Measurements from ENCODE around the gene KPNB1. TPM values are rescaled to one million over a fixed set of nuclear protein-coding genes. Genes with fewer than 3 reads are reported as not detected.

KPNB1 gene
- 100 to 1,000 TPM; 135 to 209 (median 166) TPM for polyA plus RNA-seq (ENCODE audit: insufficient read length in 10 of 10)
- long read RNA-seq, donor 1, full-length matches to known transcripts, result 36 of 55 reads
- long read RNA-seq, donor 1, partial matches to known transcripts, result 19 of 55 reads
- long read RNA-seq, donor 1, other reads (novel, unspliced or antisense), result 0 of 55 reads
- long read RNA-seq, donor 2, full-length matches to known transcripts, result 39 of 59 reads
- long read RNA-seq, donor 2, partial matches to known transcripts, result 20 of 59 reads
- long read RNA-seq, donor 2, other reads (novel, unspliced or antisense), result 0 of 59 reads
- long read RNA-seq, donor 3, result 0 reads
- long read RNA-seq, donor 4, full-length matches to known transcripts, result 18 of 37 reads
- long read RNA-seq, donor 4, partial matches to known transcripts, result 19 of 37 reads
- long read RNA-seq, donor 4, other reads (novel, unspliced or antisense), result 0 of 37 reads
- long read RNA-seq, donor 5, full-length matches to known transcripts, result 43 of 66 reads
- long read RNA-seq, donor 5, partial matches to known transcripts, result 23 of 66 reads
- long read RNA-seq, donor 5, other reads (novel, unspliced or antisense), result 0 of 66 reads
- long read RNA-seq, donor 6, full-length matches to known transcripts, result 46 of 119 reads
- long read RNA-seq, donor 6, partial matches to known transcripts, result 73 of 119 reads
- long read RNA-seq, donor 6, other reads (novel, unspliced or antisense), result 0 of 119 reads
- long read RNA-seq, donor 7, full-length matches to known transcripts, result 28 of 60 reads
- long read RNA-seq, donor 7, partial matches to known transcripts, result 32 of 60 reads
- long read RNA-seq, donor 7, other reads (novel, unspliced or antisense), result 0 of 60 reads
- long read RNA-seq, donor 8, full-length matches to known transcripts, result 21 of 59 reads
- long read RNA-seq, donor 8, partial matches to known transcripts, result 38 of 59 reads
- long read RNA-seq, donor 8, other reads (novel, unspliced or antisense), result 0 of 59 reads
- long read RNA-seq, donor 9, full-length matches to known transcripts, result 6 of 6 reads
- long read RNA-seq, donor 9, partial matches to known transcripts, result 0 of 6 reads
- long read RNA-seq, donor 9, other reads (novel, unspliced or antisense), result 0 of 6 reads

DNA sequence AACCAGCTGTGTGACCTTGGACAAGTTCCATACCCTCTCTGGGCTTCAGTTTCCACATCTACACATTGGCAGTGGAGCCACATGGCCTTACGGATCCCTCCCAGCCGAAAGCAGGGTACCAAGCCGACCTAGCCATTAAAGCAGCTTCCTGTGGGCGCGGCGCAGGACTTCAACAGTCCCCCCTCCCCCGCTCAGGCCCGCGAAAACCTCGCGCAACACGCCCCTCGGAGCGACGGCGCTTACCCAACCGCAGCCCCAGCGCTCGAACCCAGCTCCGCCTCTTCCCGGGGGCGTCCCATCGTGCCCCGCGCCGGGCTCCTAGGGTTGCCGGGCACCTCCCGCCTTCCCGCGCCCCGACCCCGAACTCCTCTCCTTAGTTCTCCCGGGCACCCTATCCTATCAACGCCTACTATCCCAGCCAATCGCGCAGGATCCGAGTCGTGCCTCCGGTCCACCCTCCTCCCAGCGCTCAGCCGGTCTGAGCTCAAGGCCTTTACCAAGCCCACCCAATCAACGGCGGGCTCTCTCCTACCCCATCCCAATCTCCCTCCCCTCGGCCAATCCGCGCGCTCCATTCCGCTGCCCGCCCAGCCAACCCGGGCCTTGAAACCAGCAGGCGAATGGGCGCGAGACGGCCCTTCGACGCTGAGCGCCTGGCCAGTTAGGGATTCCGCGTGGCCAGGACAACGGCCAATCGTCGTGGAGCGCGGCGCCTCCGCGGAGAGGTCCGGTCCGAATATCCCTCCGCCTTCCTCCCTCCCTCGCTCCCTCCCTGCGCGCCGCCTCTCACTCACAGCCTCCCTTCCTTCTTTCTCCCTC is at the start of gene KPNB1:
KPNB1 (plus strand) TSS at position 767 of the 819 bp plus-strand sequence. CDS start 326 bp downstream, outside the sequence.
- peak; percentile 100 for DNase-seq

DNA sequence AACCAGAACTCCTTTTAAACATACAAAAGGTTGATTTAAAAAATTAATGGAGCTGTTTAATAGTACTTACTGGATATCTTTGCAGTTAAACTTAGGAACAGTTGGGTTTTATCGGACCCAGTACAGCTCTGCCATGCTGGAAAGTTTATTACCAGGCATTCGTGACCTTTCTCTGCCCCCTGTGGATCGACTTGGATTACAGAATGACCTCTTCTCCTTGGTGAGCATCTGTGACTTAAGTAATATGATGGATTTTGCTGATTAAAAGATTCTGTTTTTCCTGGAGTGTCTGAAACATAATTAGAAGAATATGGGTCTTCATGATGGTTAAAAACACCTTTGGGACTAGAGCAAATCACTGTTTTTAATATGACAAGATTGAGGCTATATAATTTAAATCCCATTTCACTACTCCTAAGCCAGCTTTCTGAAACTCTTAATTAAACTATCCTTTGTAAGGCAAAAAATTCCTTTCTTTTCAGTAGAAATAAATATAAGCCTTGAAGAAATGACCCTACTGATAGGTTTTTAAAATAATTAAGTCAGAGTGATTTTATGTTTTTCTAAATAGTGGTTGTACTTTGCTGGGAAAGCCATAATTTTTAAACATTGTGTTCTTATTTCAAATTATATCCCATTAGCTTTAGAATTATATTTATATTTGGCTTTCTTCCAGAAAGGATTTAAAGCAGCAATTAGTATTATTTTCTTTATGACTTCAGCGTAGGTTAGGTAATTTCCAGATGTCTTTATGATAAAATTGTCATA is 45.7 kb upstream of the KPNB1 start:
- peak in 1 of 3 donors; percentile 26 for DNase-seq

DNA sequence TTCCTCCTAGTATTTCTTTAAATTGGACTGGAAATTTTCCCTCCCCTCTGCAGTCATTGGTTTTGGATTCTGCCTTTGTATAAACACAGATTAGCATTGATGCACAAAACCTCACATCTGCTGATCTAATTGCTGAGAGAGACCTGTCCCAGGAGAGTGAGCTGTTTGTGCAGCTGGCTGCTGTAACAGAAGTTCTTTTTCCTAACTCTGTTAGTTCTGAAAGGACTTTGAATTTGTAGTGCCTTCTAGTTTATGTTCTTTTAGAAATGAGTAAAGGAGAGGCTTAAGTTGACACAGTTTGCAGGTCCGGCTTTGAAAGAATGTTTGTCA is 45.2 kb upstream of the KPNB1 start:
- DNase-seq, result peak; percentile 73 to 91 (median 80)

DNA sequence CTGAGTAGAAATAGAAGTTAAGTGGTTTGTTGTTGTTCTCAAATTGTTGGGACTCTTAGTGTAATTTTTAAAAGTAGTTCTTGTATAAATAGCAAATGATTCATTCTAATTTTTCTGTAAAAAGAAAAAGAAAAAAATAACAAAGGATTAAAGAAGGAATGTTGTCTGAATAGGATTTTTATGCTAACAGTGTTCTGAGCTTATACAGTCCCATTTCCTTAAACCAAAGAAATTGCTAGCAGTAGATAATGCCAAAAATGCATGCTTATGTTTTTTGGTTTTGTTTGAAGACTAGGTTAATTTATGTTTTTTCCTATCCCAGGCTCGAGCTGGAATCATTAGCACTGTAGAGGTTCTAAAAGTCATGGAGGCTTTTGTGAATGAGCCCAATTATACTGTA is 44.7 kb upstream of the KPNB1 start:
- peak in 1 of 3 donors; percentile 42 for DNase-seq

DNA sequence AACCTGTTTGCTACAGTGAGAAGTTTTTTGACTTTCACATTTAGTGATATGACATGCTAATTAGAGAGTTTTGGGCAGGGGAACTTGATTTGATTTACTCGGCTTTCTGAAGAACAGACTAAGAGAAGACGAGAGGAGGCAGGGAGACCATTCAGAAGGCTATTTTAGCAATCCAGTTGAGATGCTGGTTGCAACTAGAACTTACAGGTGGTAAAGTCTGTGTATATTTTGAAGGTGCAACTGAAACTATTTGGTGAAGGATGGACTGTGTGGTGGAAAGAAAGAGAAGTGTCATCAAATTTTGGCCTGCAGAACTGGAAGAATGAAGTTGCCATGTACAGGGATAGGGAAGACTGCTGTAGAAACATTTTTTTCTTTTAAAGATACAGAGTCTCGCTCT is 42.2 kb upstream of the KPNB1 start:
- no peak for DNase-seq

DNA sequence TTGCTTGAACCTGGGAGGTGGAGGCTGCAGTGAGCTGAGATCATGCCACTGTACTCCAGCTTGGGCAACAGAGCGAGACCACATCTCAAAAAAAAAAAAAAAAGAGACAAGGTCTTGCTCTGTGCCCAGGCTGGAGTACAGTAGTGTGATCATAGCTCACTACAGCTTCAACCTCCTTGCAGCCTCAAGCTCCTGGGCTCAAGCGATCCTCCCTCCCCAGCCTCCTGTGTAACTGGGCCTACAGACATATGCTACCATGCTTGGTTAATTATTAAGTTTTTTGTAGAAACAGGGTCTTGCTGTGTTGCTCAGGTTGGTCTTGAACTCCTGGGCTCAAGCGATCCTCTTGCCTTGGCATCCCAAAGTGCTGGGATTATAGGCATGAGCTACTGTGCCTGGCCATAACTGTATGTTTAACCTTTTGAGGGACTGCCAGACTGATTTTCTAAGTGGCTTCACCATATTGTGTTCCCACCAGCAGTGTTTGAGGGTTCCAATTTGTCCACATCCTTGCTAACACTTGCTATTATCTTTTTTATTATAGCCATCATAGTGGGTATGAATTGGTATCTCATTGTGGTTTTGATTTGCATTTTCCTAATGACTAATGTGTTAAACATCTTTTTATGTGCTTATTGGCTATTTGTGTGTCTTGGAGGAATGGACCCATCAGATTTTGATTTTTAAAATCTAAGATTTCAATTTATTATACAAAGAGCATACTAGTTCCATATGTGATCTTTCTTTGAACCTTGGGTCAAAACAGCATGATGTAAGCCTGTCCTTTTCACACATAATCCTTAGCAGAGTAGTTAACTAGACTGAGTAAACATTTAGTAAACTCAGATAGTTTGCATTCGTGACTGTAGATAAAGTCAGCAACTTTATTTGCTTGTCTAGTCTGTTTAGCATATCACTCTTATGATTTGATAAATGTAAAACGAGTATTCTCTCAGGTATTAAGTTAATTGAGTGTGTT is 38.1 kb upstream of the KPNB1 start:
- DNase-seq, result no peak

DNA sequence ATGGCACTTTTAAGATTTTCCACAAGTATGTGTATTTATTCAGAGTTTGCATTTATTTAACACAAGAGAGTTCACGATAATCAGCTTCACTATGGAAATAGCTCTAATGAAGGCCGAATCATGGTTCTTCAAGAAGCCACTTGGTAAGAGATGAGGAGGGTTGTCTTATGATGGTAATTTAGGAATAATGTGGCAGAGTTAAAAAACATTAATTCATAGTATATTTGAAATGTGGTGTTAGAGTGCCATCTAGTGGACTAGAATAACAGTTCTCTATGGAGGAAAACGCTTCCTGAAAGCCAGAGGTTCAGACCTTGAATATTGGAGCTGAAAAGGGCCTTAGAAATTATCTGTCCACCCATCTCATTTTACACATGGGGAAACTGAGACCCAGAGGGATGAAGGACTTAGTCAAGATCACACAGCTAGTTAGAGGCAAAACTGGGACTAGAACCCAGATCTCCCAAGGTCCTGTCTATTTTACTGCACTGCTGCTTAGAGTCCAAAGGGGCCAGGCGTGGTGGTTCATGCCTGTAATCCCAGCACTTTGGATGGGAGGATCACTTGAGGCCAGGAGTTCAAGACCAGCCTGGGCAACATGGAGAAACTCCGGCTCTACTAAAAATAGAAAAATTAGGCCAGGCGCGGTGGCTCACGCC is 33.8 kb upstream of the KPNB1 start:
- DNase-seq, result peak; percentile 41 to 75 (median 70)

DNA sequence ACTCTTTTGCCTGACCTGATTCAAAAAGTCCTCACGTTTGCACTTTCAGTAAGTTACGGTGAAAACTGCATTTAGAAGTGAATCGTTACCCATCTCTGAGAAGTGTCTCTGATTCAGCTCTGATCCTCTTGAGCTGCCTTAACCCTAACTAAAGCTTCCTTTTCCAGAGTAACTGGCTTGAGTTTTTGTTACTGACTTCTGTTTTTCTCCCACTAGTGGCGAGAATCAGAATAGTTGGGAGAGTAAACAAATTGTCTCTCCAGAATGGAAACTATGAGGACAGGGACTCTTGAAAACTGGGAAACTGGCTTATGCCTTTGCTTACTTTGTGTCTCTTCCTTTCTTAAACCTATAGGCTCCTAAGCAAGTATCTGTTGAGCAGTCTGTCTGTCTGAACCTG is 31.3 kb upstream of the KPNB1 start:
- peak in 1 of 3 donors; percentile 13 for DNase-seq

DNA sequence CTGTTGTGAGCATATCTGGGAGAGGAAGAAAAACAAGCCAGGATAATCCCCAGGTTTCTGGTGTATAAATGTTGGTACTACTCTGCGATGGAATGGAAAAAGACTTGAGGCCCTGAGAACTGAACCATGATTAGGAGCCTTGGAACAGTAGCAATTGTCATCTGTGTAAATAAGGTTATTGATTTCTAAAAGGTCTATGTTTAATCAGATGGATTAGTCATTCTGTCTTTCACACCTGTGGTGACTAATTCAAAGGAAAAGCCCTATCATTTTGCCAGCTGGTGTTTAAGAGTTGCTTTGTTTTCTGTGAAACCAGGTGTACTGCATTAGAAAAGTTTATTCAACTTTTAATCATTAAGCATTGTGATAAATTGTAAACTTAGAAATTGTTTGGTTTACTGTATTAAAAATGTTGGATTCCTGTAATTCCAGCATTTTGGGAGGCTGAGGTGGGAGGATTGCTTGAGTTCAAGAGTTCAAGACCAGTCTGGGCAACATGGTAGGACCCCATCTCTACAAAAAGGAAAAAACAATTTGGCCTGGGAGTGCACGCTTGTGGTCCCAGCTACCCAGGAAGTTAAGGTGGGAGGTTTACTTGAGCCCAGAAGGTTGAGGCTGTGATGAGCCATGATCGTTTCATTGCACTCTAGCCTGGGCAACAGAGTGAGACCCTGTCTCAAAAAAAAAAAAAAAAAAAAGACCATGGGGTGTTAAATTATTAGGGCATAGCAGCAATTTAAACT is 29.0 kb upstream of the KPNB1 start:
- DNase-seq, result no peak

DNA sequence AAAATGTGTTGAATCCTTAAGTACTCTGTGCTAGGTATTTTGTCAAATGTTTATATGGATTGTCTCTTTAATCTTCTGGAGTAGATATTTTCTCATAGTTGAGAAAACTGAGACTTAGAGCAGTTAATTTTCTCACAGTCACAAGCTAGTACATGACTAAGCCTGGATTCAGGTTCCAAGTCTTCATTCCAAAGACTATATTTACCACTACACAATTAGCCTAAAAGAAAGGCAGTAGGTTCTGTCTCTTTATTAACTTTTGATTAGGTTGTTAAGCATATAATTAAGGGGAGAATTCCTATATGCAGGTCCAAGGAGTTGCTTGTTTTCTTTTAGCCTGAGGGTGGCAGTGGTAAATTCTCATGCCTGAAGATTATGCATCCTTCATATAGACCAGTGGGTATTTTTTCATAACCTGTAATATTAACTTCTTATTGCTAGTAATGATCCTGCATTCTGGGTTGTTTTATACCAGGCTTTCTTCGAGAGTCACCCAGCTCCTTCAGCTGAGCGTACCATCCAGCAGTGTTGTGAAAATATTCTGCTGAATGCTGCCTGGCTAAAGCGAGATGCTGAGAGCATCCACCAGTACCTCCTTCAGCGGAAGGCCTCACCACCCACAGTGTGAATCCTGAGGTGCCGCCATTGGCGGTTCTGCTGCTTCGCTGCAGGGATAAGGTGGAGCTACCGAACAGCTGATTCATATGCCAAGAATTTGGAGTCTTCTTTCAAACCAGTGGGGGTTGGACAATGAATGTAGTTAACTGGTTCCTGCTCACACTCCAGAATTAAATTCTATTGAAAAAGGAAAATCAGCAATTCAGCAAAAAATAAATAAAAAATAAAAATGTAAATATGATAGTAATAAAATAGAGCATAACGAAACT is 28.2 kb upstream of the KPNB1 start:
- DNase-seq, result peak in 2 of 3 donors; percentile 22 to 78

DNA sequence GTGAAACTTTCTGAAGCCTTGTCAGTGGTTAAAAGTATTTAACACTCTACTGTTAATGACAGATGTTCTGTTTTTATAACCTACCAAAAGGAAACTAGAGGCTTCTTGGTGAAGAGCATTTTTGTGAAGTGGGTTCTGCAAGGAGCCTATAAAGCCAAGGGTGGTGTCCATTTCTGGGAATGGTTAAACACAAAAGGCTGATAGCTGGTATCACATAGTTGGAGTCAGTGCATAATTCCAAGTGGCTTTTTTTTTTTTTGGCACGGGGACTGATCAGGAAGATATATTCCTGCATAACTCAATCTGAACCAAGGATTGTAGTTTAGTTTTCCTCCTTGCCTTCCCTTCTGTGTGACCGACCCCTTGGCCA is 27.6 kb upstream of the KPNB1 start:
- DNase-seq, result no peak

DNA sequence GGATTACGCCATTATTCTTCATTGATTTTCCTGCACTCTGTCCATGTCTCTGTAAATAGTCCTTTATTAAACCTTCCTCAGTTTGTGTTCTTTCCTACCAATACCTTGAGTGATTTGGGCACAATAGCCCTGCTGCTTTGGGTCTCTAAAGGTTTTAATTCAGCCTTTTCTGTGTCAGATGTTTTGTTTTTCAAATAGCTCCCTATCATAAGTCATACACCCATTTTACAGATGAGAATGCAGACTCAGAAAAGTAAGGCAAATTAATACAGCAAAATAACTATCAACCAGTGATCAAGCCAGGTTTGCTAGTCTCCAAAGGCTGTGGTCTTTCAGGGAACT is 25.0 kb upstream of the KPNB1 start:
- DNase-seq, result no peak

DNA sequence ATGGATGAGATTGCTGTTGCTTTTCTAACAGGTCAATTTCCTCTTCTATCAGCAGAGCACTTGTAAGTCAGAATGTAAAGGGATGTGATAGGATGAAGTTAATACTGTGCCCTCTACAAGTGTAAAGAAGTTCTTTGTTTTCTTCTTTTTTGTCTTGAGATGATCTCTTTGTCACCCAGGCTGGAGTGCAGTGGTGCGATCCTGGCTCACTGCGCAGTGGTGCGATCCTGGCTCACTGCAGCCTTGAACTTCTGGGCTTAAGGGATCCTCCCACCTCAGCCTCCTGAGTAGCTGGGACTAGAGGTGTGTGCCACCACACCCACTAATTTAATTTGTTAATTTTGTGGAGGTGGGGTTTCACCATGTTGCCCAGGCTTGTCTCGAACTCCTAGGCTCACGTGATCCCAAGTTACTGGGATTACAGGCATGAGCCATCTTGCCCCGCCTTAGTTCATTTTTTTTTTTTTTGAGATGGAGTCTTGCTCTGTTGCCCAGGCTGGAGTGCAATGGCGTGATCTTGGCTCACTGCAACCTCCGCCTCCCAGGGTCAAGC is 21.6 kb upstream of the KPNB1 start:
- no peak for DNase-seq

DNA sequence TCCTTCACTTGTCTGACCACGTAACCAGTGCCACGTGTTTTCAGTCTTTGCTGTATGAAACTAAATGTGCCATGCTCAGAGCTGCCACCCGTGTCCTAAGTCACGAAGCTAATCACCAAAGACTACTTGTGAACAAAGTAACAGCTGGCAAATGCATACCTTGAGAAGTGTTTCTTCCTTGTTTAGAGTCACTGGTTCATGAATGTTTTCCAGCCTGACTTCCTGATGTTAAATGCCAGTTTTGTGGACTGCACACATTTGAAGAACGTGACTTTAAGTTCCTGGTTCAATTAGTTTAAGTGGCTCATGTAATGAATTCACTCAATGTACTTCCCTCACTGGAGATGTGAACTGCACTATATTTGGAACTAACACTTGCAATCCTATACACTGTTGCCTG is 19.9 kb upstream of the KPNB1 start:
- DNase-seq, result no peak

DNA sequence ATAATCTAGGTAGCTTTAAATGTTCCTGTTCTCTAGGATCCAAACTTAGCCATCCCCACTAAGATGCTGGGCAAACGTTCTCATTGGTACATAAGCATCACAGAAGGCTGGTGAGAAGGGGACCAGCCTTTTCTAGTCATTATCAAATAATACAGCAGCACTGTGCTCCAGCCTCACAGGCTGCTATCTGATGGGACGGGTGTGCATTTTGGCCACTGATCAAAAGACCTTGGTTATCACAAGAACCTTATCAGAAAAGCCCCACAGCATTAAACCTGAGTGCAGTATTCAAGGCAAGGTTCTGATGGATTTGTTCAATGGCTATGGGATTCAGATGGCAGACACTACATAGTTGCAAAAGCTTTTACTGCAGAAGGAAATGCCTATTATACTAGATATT is 19.1 kb upstream of the KPNB1 start:
- DNase-seq, result no peak

DNA sequence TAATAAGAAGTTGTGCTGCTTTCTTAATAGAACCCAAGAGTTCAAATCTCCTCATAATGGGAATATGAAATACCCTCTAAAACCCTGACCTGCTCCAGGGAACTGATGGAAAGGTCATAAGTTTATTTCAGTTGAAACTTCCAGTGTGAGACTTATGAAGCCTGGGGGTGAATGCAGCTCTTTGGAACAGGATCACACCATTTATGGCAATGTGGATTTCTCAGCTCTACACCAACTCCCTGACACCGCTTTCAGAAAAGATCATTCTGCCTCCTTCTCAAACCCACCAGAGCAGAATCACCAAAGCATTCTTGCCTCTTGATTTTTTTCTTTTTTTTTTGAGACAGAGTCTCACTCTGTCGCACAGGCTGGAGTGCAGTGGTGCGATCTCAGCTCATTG is 16.7 kb upstream of the KPNB1 start:
- DNase-seq, result no peak

DNA sequence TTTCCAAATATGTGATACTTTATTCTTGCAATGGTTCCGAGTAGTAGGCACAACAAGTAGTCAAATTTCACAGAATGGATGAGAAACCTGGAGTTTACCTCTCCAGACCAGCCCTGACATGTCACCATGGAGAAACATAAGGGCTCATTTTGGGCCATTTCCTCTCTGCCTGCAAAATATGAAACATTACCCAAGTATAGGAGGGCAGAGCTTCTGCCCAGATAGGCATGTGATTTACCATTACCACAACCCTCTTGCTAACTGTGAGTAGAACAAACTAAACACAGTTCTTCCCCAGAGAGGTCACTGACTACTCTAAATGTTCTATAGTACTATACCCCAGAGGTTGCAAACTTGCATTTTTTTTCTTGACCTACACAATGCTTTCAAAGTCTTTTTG is 15.7 kb upstream of the KPNB1 start:
- DNase-seq, result no peak
